SK-N-SH (cell line): ENCODE results near the gene SPINK5. TPM values are rescaled to one million over a fixed set of nuclear protein-coding genes. Genes with fewer than 3 reads are reported as not detected.

Experiments
- CTCF ChIA-PET: fragments of 300-600, 350-600 bp; formaldehyde crosslinking; extraction: SDS; loops from one replicate; lab custom pipeline; 2021; lab: Yijun Ruan, JAX
- POLR2A ChIA-PET: fragments of 350-600 bp; sonication (Branson Sonifier 250); formaldehyde crosslinking; extraction: SDS; loops from one replicate; lab custom pipeline; 2020; ENCODE audit warnings: antibody characterized with exemption, inconsistent platforms; lab: Yijun Ruan, JAX
- DNase-seq: peaks from one replicate; pipeline ENCODE4 v3.0.0; 2012
- H2AFZ ChIP-seq: fragments of 200-600 bp; sonication (generic); 2 replicates; pipeline ENCODE4 v1.8.1; 2016; ENCODE audit warnings: antibody characterized with exemption, mild to moderate bottlenecking, low read depth
- H3F3A ChIP-seq: fragments of 200-600 bp; sonication (generic); replicated peaks from 2 replicates; pipeline ENCODE3; 2016; ENCODE audit warnings: antibody characterized with exemption, mild to moderate bottlenecking; ENCODE audit not compliant: insufficient read depth
- H3K27ac ChIP-seq, 2 experiments: fragments of 200-500 bp in 1 of 2; fragments of 200-600 bp in 1 of 2; sonication (Bioruptor generic) in 1 of 2; sonication (generic), shearing (Covaris generic) in 1 of 2; 2 replicates each; pipeline versions ENCODE4 v1.5.1 to v1.6.1; 2014 to 2016; ENCODE audit warnings: low read depth in 2 of 2, inconsistent platforms in 1 of 2, low read length in 1 of 2, mild to moderate bottlenecking in 1 of 2, mixed read lengths in 1 of 2
- H3K27me3 ChIP-seq: fragments of 200-600 bp; sonication (generic), shearing (Covaris generic); 2 replicates; pipeline ENCODE4 v1.6.1; 2016; ENCODE audit warnings: mixed run types; ENCODE audit not compliant: insufficient read depth
- H3K36me3 ChIP-seq, 2 experiments: fragments of 200-500 bp in 1 of 2; fragments of 200-600 bp in 1 of 2; sonication (Bioruptor generic) in 1 of 2; sonication (generic) in 1 of 2; replicated peaks in 1 of 2; 2 replicates each; pipeline versions ENCODE3 to v1.5.1; 2014 to 2016; ENCODE audit warnings: low read length in 1 of 2, mild to moderate bottlenecking in 1 of 2; ENCODE audit not compliant: insufficient read depth in 2 of 2, control insufficient read depth in 1 of 2
- H3K4me1 ChIP-seq, 2 experiments: fragments of 200-500 bp in 1 of 2; fragments of 200-600 bp in 1 of 2; sonication (Bioruptor generic) in 1 of 2; sonication (generic), shearing (Covaris generic) in 1 of 2; 2 replicates each; pipeline versions ENCODE4 v1.5.1 to v1.6.1; 2014 to 2016; ENCODE audit warnings: low read depth in 1 of 2, low read length in 1 of 2, mixed run types in 1 of 2; ENCODE audit not compliant: insufficient read depth in 2 of 2, control insufficient read depth in 1 of 2
- H3K4me2 ChIP-seq: fragments of 200-600 bp; sonication (generic), shearing (Covaris generic); 2 replicates; pipeline ENCODE4 v1.6.1; 2017; ENCODE audit warnings: mixed run types
- H3K4me3 ChIP-seq, 2 experiments: fragments of 200-500 bp in 1 of 2; fragments of 200-600 bp in 1 of 2; sonication (Bioruptor generic) in 1 of 2; sonication (generic), shearing (Covaris generic) in 1 of 2; 2 replicates each; pipeline versions ENCODE4 v1.5.1 to v1.8.1; 2014 to 2016; ENCODE audit warnings: low read depth in 2 of 2, inconsistent platforms in 1 of 2, low read length in 1 of 2, mild to moderate bottlenecking in 1 of 2, mixed read lengths in 1 of 2, moderate library complexity in 1 of 2
- H3K79me2 ChIP-seq: fragments of 200-600 bp; sonication (generic); 2 replicates; pipeline ENCODE4 v1.8.1; 2017; ENCODE audit warnings: mild to moderate bottlenecking; ENCODE audit not compliant: insufficient read depth
- H3K9ac ChIP-seq: fragments of 200-600 bp; sonication (generic); 2 replicates; pipeline ENCODE4 v1.6.1; 2017; ENCODE audit warnings: mixed run types
- H3K9me2 ChIP-seq: fragments of 200-600 bp; sonication (generic); 2 replicates; pipeline ENCODE4 v1.6.1; 2017; ENCODE audit warnings: mixed run types
- H3K9me3 ChIP-seq: fragments of 200-600 bp; sonication (generic); 2 replicates; pipeline ENCODE4 v1.6.1; 2017; ENCODE audit warnings: mixed run types, mild to moderate bottlenecking, moderate library complexity
- H4K20me1 ChIP-seq: fragments of 200-600 bp; sonication (generic); 2 replicates; pipeline ENCODE4 v1.6.1; 2017; ENCODE audit warnings: mild to moderate bottlenecking, mixed run types; ENCODE audit not compliant: insufficient read depth
- CHD2 ChIP-seq: fragments of 150-350 bp; IDR thresholded peaks from 2 replicates; pipeline ENCODE4 v1.6.1; 2018; ENCODE audit warnings: low read length; ENCODE audit not compliant: partially characterized antibody
- ELF1 ChIP-seq: IDR thresholded peaks from 2 replicates; pipeline ENCODE4 v1.4.0; 2012
- EZH2phosphoT487 ChIP-seq: fragments of 200-600 bp; sonication (generic); IDR thresholded peaks from 2 replicates; pipeline ENCODE4 v1.6.1; 2017; ENCODE audit warnings: low read depth, mixed run types, mild to moderate bottlenecking, antibody characterized with exemption, moderate library complexity, borderline replicate concordance
- FOSL2 ChIP-seq: IDR thresholded peaks from 2 replicates; pipeline ENCODE4 v1.4.0; 2012; ENCODE audit warnings: low read depth, mild to moderate bottlenecking, moderate library complexity, borderline replicate concordance
- FOXJ3 ChIP-seq: sonication (generic); formaldehyde crosslinking; IDR thresholded peaks from 2 replicates; pipeline ENCODE4 v1.5.1; 2020; ENCODE audit warnings: mild to moderate bottlenecking, missing genetic modification reagents
- MXI1 ChIP-seq: IDR thresholded peaks from 2 replicates; pipeline ENCODE4 v1.6.1; 2012; ENCODE audit warnings: mild to moderate bottlenecking, low read depth, low read length, improper control_type of control experiment
- NFIC ChIP-seq: IDR thresholded peaks from 2 replicates; pipeline ENCODE4 v1.4.0; 2012; ENCODE audit warnings: borderline replicate concordance
- NRF1 ChIP-seq: IDR thresholded peaks from 2 replicates; pipeline ENCODE4 v1.6.1; 2012; ENCODE audit warnings: low read depth, mild to moderate bottlenecking, low read length
- POLR2AphosphoS5 ChIP-seq: IDR thresholded peaks from 2 replicates; pipeline ENCODE4 v1.6.1; 2012; ENCODE audit warnings: low read depth, low read length
- RAD21 ChIP-seq: IDR thresholded peaks from 2 replicates; pipeline ENCODE4 v1.6.1; 2012; ENCODE audit warnings: mild to moderate bottlenecking, low read length
- RCOR1 ChIP-seq: fragments of 150-350 bp; IDR thresholded peaks from 2 replicates; pipeline ENCODE4 v1.6.1; 2017; ENCODE audit warnings: antibody characterized with exemption, low read length
- SIN3A ChIP-seq: IDR thresholded peaks from 2 replicates; pipeline ENCODE4 v1.6.1; 2012; ENCODE audit warnings: low read depth, mild to moderate bottlenecking, low read length, moderate library complexity, borderline replicate concordance
- TEAD4 ChIP-seq: IDR thresholded peaks from 2 replicates; pipeline ENCODE4 v1.4.0; 2012; ENCODE audit warnings: mild to moderate bottlenecking, borderline replicate concordance; ENCODE audit not compliant: insufficient read depth
- YY1 ChIP-seq: IDR thresholded peaks from 2 replicates; pipeline ENCODE4 v1.4.0; 2012; ENCODE audit warnings: low read depth, mild to moderate bottlenecking
- WGBS: methylation state at CpG from one replicate; pipeline ENCODE4 v1.1.6; 2017; ENCODE audit warnings: low lambda C conversion rate; 5-methylcytosine and 5-hydroxymethylcytosine counted together
- polyA plus RNA-seq, 3 experiments: library from polyadenylated mRNA; depleted of rRNA; stranded (reverse); fragments of >200 nt; gene quantifications; 2 replicates each; pipeline ENCODE4 v1.2.3, GENCODE V29; 2012
- TF ChIP-seq, protein P1 (sequence below): fragments of 200-600 bp; sonication (generic); IDR thresholded peaks from 2 replicates; pipeline ENCODE4 v1.6.1; 2017; ENCODE audit warnings: antibody characterized with exemption, mild to moderate bottlenecking, moderate library complexity
- TF ChIP-seq, protein P2 (sequence below): IDR thresholded peaks from 2 replicates; pipeline ENCODE4 v1.4.0; 2012; ENCODE audit warnings: low read depth, borderline replicate concordance
- TF ChIP-seq, protein P3 (sequence below): IDR thresholded peaks from 2 replicates; pipeline ENCODE4; 2012
- TF ChIP-seq, protein P4 (sequence below): fragments of 150-350 bp; IDR thresholded peaks from 2 replicates; pipeline ENCODE4 v1.6.1; 2017; ENCODE audit warnings: antibody characterized with exemption, low read length, low read depth, borderline replicate concordance
- TF ChIP-seq, protein P5 (sequence below): IDR thresholded peaks from 2 replicates; pipeline ENCODE4 v1.4.0; 2012; ENCODE audit warnings: low read depth
- TF ChIP-seq, protein P6 (sequence below): fragments of 150-350 bp; IDR thresholded peaks from 2 replicates; pipeline ENCODE4 v1.6.1; 2016; ENCODE audit warnings: mild to moderate bottlenecking, low read depth, low read length

Gene SPINK5
- polyA plus RNA-seq, 1 of the 3 experiments (the other 2 are of a cell fraction), result not detected

DNA sequence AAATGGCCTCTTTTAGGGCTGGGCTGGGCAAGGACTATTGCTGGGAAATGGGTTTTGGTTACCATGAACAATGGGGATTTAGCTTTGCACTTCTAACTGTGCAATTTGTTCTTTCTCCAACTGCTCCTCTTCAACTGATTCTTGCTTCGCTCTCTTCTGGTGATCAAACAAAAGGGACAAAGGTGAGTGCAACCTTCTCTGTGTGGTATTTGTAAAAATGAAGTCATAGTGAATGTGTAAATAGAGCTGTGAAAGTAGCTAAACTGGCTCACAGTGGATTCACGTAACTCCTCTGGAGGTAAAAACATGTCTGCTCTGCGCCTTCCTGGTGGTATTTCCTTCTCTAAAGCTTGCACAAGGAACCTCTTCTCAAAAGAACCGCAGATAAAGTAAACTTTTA lies 83.6 kb downstream of the SPINK5 start:
- 29% methylated on average over 4 of the region's 4 CpGs for WGBS

DNA sequence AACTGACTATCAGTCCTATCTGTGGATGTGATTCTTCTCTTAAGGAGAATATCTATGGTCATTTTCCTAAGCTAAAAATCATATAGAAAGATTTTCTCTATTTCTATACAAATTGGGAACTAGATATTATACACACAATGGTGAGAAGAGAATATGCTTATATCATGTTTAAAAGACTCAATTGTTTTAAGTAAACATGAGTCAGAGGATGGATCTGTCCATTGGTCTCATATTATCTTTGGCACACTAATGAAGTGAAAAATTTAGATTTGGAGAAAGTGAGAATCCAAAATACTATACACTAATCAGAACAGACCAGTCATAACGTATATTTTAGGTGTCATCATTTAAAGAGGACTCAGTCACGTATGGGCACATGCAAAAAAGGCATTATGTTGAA lies 88.1 kb downstream of the SPINK5 start:
- WGBS, result 17% methylated on average over 2 of the region's 2 CpGs
- no peaks in the 10 kb centered on the region for H3K4me1 ChIP-seq
- no peaks in the 10 kb centered on the region for H3K36me3 ChIP-seq
- no peak overlapping the region for H3K9ac ChIP-seq
- CTCF ChIA-PET, result no interaction called here
- no peak overlapping the region for H2AFZ ChIP-seq
- DNase-seq, result no peak
- no peaks in the 10 kb centered on the region for H3K27me3 ChIP-seq
- H3K4me3 ChIP-seq, result no peak overlapping the region
- H3K9me3 ChIP-seq, result no peaks in the 10 kb centered on the region
- H4K20me1 ChIP-seq, result no peaks in the 10 kb centered on the region
- POLR2A ChIA-PET, result no interaction called here
- TF ChIP-seq, protein P1, sequence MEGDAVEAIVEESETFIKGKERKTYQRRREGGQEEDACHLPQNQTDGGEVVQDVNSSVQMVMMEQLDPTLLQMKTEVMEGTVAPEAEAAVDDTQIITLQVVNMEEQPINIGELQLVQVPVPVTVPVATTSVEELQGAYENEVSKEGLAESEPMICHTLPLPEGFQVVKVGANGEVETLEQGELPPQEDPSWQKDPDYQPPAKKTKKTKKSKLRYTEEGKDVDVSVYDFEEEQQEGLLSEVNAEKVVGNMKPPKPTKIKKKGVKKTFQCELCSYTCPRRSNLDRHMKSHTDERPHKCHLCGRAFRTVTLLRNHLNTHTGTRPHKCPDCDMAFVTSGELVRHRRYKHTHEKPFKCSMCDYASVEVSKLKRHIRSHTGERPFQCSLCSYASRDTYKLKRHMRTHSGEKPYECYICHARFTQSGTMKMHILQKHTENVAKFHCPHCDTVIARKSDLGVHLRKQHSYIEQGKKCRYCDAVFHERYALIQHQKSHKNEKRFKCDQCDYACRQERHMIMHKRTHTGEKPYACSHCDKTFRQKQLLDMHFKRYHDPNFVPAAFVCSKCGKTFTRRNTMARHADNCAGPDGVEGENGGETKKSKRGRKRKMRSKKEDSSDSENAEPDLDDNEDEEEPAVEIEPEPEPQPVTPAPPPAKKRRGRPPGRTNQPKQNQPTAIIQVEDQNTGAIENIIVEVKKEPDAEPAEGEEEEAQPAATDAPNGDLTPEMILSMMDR, result no peak
- TF ChIP-seq POLR2AphosphoS5 (no peak), EZH2phosphoT487 (no peak), NRF1 (no peak), MXI1 (no peak), YY1 (no peak), RCOR1 (no peak), FOSL2 (no peak), CHD2 (no peak), SIN3A (no peak), FOXJ3 (CRISPR knock-in tag) (no peak)
- TF ChIP-seq, protein P2, sequence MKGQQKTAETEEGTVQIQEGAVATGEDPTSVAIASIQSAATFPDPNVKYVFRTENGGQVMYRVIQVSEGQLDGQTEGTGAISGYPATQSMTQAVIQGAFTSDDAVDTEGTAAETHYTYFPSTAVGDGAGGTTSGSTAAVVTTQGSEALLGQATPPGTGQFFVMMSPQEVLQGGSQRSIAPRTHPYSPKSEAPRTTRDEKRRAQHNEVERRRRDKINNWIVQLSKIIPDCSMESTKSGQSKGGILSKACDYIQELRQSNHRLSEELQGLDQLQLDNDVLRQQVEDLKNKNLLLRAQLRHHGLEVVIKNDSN, result no peak
- H3K4me2 ChIP-seq, result no peak overlapping the region
- no peaks in the 10 kb centered on the region for H3K79me2 ChIP-seq
- no peaks in the 10 kb centered on the region for H3K9me2 ChIP-seq
- H3K27ac ChIP-seq, result no peak overlapping the region
- no peaks in the 10 kb centered on the region for H3F3A ChIP-seq

More for the DNA sequence above, 83.6 kb downstream of the SPINK5 start:
- Histone ChIP-seq H4K20me1 (no peaks in the 10 kb centered on the region), H3K27me3 (no peaks in the 10 kb centered on the region), H3K4me1 (no peaks in the 10 kb centered on the region), H3K9me2 (no peaks in the 10 kb centered on the region), H3K4me3 (no peak overlapping the region), H3F3A (no peaks in the 10 kb centered on the region), H3K4me2 (no peak overlapping the region), H3K9me3 (no peaks in the 10 kb centered on the region), H3K27ac (no peak overlapping the region), H3K79me2 (no peaks in the 10 kb centered on the region), H3K9ac (no peak overlapping the region), H3K36me3 (no peaks in the 10 kb centered on the region), H2AFZ (no peak overlapping the region)
- TF ChIP-seq EZH2phosphoT487 (no peak), RAD21 (no peak), YY1 (no peak), NFIC (no peak), ELF1 (no peak), TEAD4 (no peak)
- TF ChIP-seq, protein P3, sequence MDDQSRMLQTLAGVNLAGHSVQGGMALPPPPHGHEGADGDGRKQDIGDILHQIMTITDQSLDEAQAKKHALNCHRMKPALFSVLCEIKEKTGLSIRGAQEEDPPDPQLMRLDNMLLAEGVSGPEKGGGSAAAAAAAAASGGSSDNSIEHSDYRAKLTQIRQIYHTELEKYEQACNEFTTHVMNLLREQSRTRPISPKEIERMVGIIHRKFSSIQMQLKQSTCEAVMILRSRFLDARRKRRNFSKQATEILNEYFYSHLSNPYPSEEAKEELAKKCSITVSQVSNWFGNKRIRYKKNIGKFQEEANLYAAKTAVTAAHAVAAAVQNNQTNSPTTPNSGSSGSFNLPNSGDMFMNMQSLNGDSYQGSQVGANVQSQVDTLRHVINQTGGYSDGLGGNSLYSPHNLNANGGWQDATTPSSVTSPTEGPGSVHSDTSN, result no peak
- TF ChIP-seq, protein P4, sequence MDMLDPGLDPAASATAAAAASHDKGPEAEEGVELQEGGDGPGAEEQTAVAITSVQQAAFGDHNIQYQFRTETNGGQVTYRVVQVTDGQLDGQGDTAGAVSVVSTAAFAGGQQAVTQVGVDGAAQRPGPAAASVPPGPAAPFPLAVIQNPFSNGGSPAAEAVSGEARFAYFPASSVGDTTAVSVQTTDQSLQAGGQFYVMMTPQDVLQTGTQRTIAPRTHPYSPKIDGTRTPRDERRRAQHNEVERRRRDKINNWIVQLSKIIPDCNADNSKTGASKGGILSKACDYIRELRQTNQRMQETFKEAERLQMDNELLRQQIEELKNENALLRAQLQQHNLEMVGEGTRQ, result no peak
- TF ChIP-seq, protein P5, sequence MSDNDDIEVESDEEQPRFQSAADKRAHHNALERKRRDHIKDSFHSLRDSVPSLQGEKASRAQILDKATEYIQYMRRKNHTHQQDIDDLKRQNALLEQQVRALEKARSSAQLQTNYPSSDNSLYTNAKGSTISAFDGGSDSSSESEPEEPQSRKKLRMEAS, result no peak
- TF ChIP-seq, protein P6, sequence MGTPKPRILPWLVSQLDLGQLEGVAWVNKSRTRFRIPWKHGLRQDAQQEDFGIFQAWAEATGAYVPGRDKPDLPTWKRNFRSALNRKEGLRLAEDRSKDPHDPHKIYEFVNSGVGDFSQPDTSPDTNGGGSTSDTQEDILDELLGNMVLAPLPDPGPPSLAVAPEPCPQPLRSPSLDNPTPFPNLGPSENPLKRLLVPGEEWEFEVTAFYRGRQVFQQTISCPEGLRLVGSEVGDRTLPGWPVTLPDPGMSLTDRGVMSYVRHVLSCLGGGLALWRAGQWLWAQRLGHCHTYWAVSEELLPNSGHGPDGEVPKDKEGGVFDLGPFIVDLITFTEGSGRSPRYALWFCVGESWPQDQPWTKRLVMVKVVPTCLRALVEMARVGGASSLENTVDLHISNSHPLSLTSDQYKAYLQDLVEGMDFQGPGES, result no peak
- CTCF ChIA-PET, result interaction anchor here (1.0 kb wide), 1 partner anchor 32 kb away, joined by 3 read pairs; no protein-coding TSS in a partner anchor
- POLR2A ChIA-PET, result no interaction called here
- DNase-seq, result no peak
